GM12873 (cell line): ENCODE measurements around the gene SLC25A26.

Source experiments
- TF ChIP-seq, protein P1 (sequence below): IDR thresholded peaks from 2 replicates; pipeline ENCODE4 v1.5.1; 2012; ENCODE audit warnings: low read depth, mild to moderate bottlenecking, moderate library complexity, low read length, control low read depth; ENCODE audit not compliant: insufficient read depth; ENCODE audit errors: missing control alignments

Gene SLC25A26

DNA sequence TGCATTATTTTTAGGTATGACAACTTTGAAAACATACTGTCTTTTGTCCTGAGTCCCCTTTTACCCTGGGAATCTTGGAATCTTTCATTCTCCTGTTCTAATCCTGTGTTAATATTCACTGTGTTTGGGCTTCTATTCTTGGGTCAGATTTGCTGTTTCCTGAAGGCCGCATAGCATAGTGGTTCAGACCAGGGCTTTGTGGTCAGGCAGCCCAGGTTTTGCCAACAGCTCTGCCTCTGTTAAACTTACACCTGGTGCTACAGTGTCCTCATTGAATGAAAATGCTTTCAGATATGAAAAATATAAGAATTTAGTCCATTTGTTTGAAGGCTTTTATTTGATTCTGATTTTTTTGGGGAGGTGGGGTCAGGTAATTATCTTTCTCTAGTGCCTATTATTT, 58.4 kb downstream of the SLC25A26 start:
- TF ChIP-seq, protein P1, sequence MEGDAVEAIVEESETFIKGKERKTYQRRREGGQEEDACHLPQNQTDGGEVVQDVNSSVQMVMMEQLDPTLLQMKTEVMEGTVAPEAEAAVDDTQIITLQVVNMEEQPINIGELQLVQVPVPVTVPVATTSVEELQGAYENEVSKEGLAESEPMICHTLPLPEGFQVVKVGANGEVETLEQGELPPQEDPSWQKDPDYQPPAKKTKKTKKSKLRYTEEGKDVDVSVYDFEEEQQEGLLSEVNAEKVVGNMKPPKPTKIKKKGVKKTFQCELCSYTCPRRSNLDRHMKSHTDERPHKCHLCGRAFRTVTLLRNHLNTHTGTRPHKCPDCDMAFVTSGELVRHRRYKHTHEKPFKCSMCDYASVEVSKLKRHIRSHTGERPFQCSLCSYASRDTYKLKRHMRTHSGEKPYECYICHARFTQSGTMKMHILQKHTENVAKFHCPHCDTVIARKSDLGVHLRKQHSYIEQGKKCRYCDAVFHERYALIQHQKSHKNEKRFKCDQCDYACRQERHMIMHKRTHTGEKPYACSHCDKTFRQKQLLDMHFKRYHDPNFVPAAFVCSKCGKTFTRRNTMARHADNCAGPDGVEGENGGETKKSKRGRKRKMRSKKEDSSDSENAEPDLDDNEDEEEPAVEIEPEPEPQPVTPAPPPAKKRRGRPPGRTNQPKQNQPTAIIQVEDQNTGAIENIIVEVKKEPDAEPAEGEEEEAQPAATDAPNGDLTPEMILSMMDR, result no peak

DNA sequence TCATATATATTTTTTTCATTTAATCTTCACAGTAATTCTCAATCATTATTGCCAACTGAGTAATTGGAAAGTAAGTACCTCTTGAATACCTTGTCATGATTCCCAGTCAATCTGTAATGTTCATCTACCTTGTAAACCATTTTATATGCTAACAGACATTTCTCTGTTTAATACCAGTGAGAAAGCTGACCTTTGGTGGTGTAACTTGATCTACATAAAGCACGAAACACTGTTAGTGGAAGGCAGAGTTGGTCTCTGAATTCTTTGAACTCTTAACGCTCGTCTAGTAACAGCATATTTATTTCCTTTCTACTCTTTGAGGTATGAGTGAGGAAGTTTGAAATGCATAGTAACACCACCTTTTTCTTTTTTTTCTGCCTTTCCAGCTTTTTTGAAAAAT, 59.5 kb downstream of the SLC25A26 start:
- TF ChIP-seq, protein P1, result no peak

DNA sequence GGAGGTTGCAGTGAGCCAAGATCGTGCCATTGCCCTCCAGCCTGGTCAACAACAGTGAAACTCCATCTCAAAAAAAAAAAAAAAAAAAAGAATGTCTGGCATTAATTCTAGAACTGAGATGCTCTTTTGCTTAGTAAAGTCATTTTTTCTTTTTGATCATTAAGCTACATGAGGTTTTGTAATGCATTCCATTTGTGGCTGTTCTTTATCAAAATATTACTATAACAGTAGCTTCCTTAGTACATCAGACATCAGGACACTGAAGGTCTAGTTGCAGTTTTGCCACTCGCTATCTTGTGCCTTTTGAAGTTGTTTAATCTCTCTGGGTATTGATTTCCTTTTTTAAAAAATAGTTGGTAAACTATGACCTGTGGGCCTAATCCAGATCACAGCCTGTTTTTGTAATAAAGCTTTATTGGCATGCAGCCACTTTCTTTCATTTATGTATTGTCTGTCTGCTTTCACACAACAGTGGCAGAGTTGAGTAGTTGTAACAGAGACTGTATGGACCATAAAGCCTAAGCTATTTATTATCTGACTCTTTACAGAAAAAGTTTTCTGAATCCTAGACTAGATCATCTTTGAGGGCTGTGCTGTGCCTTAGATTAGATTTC, 76.6 kb downstream of the SLC25A26 start:
- TF ChIP-seq, protein P1, result no peak

DNA sequence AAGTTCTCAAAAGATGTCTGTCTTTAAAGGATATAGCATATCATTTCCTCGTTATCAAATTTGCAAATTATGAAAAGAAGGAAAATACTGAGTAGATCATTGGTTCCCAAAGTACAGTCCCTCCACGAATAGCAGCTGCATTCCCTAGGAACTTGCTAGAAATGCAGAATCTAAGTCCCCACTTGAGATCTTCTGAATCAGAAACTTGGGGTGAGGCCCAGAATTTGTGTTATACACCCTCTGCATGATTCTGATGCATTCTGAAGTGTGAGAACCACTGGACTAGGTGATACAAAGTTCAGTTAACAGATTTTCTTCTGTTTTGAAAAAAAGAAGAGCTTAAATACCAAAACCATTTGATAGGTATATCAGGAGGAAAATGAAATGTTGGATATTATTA, 77.1 kb downstream of the SLC25A26 start:
- TF ChIP-seq, protein P1, result no peak

DNA sequence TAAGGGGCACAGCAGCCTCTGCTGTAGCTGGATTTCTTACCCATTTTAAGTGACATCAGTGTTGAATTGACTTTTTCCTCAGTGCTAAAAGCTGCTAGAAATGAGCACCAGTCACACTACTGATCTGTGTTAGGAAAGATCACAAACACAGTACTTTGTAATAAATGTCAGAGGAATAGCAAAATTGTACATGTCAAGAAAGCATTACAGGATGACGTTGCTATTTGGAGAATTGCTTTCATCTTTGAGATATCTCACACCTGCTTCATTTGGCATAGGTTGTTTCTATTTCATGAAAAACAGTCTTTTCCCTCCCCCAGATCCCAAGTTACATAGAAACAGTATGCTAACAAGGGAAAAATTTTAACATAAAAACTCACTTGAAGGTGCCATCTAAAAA, 77.8 kb downstream of the SLC25A26 start:
- TF ChIP-seq, protein P1, result no peak

DNA sequence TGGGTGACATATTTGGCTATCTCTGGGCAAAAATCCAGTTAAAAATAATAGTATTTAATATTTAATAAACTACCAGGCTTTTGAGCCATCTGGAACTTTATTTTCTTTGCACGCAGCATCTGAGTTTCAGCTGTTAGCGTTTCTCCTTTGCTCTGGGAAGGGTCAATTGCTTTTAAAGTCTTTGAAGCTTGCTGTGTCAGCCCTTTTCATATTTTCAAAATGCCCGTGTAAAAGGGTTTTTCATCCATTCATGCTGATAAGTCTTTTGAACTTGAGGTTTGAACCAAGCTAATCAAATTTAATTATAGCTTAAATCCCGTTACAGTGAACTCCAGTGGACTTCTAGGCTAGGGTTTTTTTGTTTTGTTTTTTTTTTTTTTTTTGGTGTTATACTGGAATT, 79.1 kb downstream of the SLC25A26 start:
- TF ChIP-seq, protein P1, result no peak

DNA sequence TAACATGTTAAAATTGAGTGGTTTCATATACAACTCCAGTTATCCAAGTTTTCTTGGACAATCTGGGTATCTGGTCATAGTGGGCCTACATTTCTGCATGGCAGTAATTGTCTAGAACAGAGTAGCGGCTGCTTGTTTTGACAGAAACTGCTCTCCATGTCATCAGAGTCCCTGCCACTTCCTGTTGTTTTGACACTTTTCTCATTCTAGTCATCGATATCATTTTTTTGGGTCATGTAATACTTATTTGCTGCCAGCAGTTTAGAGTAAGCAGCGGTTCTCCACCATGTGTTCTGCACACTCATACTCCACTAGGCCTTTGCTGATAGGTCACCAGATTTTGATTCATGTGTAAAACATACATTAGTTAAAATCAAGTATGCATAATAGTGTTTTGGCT, 81.5 kb downstream of the SLC25A26 start:
- TF ChIP-seq, protein P1, result no peak
